AG09319 (cell line): ENCODE results near the gene SSBP3.

ENCODE experiments used
- DNase-seq: peaks from one replicate; pipeline ENCODE4 v3.0.0-alpha.2; 2010; ENCODE audit warnings: low read depth; ENCODE audit errors: extremely low read depth
- TF ChIP-seq, protein P1 (sequence below): IDR thresholded peaks from 2 replicates; pipeline ENCODE4 v1.5.1; 2011; ENCODE audit warnings: low read depth, mild to moderate bottlenecking, inconsistent platforms, low read length, moderate library complexity

Gene SSBP3

DNA sequence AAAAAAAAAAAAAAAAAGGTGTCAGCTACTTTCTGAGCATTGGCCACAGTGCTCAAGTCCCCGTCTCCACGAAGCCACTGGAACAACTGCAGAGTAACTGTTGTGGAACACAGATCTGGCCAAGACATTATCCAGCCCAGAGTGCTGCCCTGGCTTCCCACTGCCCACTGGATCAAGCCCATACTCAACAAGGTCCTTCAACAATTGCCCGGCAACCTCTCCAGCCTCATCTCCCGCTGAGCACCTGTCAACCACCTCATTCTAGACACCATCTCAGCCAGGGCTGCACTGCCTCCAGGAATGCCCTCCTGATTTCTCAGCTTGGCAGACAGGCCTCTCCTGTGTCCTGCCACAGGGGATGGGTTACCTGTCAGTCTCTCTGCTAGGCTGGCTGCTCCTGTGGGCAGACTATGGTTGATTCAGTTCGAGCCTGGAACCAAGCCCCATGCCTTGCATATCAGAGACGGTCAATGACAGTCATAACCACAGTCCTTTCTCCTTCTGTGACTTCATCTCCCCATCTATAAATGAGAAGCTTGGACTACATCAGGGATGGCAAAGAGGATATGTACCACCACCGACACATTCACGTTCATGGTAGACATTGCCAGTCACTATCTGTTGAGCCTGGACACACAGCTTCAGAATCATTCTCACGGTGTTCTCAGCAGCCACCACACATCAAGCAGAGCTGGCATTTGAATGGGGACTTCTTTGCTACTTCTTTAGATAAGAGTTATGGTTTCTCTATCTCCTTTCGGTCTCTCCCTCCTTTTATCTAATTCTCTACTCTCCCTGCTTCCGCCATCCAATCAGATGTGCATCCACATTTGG, 129.4 kb downstream of the SSBP3 start:
- no peak for DNase-seq
- TF ChIP-seq, protein P1, sequence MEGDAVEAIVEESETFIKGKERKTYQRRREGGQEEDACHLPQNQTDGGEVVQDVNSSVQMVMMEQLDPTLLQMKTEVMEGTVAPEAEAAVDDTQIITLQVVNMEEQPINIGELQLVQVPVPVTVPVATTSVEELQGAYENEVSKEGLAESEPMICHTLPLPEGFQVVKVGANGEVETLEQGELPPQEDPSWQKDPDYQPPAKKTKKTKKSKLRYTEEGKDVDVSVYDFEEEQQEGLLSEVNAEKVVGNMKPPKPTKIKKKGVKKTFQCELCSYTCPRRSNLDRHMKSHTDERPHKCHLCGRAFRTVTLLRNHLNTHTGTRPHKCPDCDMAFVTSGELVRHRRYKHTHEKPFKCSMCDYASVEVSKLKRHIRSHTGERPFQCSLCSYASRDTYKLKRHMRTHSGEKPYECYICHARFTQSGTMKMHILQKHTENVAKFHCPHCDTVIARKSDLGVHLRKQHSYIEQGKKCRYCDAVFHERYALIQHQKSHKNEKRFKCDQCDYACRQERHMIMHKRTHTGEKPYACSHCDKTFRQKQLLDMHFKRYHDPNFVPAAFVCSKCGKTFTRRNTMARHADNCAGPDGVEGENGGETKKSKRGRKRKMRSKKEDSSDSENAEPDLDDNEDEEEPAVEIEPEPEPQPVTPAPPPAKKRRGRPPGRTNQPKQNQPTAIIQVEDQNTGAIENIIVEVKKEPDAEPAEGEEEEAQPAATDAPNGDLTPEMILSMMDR: no peak

DNA sequence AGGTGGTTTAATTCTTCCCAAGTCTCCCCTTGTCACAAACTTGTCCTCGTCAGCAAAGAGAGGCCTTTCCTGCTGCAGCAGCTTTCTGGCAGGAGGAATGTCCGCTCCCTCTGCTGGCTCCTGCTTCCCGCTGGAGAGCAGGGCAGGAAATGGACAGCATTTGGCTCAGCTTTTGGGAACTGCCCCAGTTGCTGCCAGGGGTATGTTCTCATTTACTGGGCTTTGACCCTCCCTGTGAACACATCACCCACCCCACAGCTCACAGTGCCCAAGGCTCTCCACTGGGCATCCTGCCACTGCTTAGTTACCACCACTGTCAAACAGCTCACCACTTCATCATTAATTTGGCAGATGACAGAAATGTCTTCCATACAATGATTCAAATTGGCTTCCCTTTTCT, 130.8 kb downstream of the SSBP3 start:
- DNase-seq: peak; percentile 31
- TF ChIP-seq, protein P1: peak; percentile 57

DNA sequence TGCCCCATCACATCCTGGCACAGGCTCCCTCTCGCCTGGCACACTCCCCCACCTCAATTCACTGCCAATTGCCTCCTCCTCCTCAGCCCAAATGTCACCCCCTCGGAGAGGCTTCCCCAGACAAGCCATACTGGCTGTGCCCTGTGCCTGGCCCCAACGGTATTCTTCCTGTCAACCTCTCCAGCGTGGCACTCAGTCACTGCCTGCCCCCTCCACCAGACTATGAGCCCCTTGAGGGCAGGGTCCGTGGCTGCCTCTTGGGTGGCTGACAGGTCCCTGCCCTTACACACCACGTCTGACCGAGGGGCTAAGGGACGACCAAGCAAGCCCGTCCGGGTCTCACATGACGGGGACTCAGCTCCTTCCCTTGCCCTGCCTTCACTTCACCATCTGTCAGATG, 131.3 kb downstream of the SSBP3 start:
- TF ChIP-seq, protein P1: no peak
- no peak for DNase-seq

DNA sequence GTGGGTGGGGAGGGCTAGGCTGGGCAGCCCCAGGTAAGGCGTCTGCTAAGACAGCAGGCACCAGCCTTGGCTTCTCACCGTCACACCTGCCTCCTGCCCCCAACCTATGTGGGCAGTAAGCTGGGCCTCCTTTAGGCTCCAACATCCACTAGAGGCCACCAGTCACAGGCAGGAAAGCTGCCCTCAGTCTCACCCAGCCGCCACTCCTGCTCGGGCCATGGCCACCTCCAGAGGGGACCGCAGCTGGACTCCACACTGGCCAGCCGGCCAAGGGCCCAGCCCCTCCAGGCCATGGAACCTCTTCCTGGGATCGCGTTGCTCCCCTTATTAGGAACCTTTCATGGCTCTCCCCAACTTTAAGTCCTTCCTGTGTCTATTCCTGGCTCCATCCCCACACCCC, 131.7 kb downstream of the SSBP3 start:
- DNase-seq: no peak
- TF ChIP-seq, protein P1: no peak; the same call in 1 of the 2 replicates

DNA sequence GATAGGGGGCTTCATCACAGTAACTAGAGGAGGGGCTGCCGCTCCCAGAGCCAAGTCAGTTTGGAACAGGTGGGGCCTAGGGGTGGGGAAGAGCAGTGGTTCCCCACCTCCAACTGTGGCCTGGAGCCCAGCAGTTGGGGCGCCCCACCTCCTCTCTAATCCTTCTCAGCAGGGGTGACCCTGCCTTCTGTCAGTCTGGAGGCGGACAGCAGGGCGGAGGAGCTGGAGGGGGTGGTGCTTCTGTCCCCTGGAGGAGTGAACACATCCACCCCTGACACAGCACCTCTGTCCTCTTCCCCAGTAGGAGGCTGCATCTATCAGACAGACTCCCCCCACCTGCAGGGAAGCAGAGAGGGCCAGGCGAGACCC, 132.4 kb downstream of the SSBP3 start:
- DNase-seq: no peak

DNA sequence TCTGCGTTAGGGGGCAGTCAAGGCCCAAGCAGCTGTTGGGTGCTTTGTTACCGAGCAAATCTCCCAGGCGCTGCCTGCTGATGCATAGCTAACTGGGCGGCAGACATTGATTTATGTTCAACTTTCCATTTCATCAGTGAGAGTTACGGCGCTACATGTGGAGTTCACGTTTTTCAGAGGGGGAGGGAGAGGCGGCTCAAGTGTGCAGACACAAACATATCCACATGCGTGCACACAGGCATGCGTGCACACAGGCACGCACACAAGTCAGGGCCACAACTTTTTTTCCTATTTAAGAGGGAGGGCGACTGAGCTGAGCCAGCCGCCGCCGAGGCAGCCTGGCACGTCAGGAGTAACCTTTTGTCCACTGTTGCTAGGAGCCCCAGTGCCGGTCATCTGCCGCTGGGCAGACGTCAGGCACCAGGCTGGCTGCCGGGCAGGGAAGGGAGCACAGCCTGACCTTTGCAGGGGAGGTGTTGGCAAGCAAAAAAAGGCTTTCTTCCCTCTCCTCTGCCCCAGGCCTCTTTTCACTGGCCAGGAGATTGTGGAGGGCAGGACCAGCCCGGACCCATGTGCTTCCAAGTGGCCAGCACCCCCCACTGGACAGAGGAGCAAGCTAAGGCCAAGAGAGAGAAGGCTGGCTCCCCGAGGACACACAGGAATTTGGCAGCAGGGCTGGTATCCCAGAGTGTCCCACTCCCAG, 133.0 kb downstream of the SSBP3 start:
- peak; percentile 64 for DNase-seq

More for the DNA sequence above, 132.4 kb downstream of the SSBP3 start:
- TF ChIP-seq, protein P1: no peak

DNA sequence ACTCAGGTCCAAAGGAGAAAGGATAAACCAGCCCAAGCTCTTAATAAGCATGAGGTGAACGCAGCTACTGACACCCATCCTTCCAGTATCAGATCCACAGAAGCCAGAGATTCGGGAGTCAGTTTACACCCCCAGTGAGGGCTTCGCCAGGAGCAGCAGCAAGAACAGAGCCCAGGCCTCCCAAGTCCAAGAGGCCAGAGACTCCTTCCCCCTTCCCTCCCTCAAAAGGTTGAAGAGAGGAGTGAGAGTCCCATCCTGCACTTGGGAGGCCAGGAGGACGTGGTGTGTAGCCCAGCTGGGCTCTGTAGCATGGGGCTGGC, 133.5 kb downstream of the SSBP3 start:
- TF ChIP-seq, protein P1: no peak
- DNase-seq: no peak

More for the DNA sequence above, 133.0 kb downstream of the SSBP3 start:
- TF ChIP-seq, protein P1: peak; percentile 86
